Measurements from ENCODE around the gene AHI1.
"Not testable (repeated sequence)": the region's sequence is repeated elsewhere in the genome, so short reads cannot be mapped to it uniquely, and the experiment has no call there.

The AHI1 gene

GRCh38 chr6:135268740-135269139, 228.8 kb downstream of the AHI1 start:
- no peak overlapping the region for H3K4me3 ChIP-seq (ENCODE audit: low read depth, low read length)

DNA sequence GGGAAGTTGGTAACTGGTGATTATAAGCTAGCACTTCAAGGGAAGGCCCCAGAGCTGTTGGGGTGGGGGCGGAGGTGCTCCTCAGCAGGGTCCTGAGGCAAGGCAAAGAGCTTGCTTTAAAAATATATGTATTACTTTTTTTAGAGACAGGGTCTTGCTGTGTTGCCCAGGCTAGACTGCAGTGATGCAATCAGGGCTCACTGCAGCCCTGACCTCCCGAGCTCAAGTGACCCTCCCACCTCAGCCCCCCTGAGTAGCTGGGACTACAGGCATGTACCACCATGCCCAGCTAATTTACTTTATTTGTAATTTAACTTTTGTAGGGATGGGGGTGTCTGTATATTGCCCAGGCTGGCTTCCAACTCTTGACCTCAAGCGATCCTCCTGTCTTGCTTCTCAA, 229.3 kb downstream of the AHI1 start:
- no peak overlapping the region for H3K4me3 ChIP-seq (ENCODE audit: low read depth, low read length)

DNA sequence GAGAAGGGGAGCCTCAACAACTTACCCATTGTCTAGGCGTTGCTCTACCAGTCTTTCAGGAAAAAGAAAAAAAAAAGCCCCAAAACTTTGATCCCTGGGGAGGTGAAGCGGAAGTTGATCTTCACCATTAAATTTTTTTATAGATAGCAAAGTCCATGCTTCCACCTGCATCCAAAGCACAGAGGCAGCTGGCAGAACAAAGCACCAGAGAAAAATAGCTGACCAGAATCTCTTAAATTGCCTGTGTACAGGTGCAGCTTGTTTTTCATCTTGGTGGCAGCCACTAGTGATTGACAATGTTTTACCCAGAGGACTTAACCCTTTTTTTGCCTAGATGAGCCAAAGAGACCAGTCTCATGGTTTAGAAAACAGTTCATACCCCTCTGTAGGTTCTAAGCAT, 230.5 kb downstream of the AHI1 start:
- no peak overlapping the region for H3K4me3 ChIP-seq (ENCODE audit: low read depth, low read length)

GRCh38 chr6:135266675-135267074, 230.9 kb downstream of the AHI1 start:
- H3K4me3 ChIP-seq (ENCODE audit: low read depth, low read length), result no peak overlapping the region

- no peak overlapping the region for H3K4me3 ChIP-seq (ENCODE audit: low read depth, low read length)
Measured at GRCh38 chr6:135265278-135265677, 232.3 kb downstream of the AHI1 start.

DNA sequence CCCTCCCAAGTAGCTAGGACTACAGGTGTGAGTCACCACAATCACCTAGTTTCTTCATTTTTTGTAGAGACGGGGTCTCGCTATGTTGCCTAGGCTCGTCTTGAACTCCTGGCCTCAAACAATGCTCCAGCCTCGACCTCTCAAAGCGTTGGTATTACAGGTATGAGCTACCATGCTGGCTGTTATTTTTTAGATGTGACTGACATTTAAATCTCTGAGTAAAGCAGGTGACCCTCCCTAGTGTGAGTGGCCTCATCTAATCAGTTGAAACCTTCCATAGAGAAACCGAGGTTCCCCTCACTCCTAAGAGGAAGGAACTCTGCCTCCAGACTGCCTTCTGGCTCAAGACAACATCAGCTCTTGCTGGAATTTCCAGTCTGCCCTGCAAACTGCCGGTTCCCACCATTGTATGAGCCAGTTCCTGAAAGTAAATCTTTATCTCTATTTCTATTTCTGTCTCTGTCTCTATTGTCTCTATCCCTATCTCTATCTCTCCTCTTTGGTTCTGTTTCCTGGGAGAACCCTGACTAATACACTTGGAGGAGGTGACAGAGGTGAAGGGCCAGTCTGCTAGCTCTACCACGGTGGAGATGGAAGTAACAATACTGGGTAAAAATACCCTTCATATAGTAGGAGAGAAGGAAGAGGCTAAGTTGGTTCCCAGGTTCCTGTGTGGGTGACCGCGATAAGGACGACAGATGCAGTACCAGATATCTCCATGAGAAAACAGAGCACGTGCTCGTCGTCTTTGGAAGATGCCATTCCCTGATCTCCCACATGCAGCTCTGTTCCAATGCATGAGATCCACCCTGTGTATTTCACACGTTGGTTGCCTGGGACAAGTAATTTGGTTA, 235.4 kb downstream of the AHI1 start:
- H3K4me3 ChIP-seq (ENCODE audit: low read depth, low read length), result no peak overlapping the region

GRCh38 chr6:135260612-135261011, 236.9 kb downstream of the AHI1 start:
- no peak overlapping the region for H3K4me3 ChIP-seq (ENCODE audit: low read depth, low read length)

DNA sequence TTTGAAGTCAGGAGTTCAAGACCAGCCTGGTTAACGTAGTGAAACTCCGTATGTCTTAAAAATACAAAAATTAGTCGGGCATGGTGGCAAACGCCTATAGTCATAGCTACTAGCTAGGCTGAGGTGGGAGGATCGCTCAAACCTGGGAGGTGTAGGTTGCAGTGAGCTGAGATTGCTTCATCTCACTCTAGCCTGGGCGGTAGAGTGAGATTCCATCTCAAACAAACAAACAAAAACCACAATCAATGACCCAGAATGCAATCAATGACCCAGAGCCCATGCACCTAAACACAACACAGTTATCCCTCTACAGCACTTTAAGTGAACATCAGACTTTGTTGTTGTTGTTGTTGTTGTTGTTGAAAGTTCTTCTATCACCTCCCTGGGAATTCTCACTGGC, 238.6 kb downstream of the AHI1 start:
- no peak overlapping the region for H3K4me3 ChIP-seq (ENCODE audit: low read depth, low read length)

GRCh38 chr6:135257631-135258405, 239.7 kb downstream of the AHI1 start:
- H3K4me3 ChIP-seq (ENCODE audit: low read depth, low read length), result no peak overlapping the region

DNA sequence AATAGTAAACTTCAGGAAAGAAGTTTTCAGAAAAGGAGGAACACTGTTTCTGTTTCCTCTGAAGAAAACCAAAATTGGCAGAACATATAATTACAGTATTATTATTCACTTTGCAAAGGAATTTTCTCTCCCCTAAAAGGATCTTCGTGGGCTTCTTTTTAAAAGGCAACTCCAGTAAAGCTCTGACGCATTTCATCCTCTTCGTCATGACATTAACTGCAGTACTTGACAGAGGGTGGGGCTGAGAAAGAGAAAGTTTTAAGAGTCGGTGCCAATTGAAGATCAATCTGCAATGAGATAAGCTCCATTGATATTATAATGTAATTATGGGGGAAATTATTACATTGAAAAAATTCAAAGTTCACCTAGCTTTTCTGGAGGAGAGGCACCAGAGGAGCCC, 240.7 kb downstream of the AHI1 start:
- H3K4me3 ChIP-seq (ENCODE audit: low read depth, low read length), result no peak overlapping the region

DNA sequence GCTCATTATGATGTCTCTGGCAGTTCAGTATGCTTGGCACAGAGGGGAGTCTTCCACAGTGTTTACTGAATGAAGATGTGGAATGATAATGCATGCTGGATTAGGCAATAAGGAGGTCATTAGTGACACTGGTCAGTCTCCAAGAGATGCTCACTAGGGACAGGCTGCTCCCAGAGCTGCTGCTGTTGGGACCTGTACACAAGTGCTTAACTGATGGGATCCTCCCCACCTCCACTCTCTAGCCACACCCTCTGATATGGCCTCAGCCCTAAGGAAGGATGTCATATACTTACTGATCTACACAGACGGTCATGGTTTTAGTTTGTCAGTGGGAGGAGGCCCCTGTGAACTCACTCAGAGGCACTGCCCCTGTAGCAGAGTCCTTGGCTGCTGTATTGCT, 243.1 kb downstream of the AHI1 start:
- no peak overlapping the region for H3K4me3 ChIP-seq (ENCODE audit: low read depth, low read length)

DNA sequence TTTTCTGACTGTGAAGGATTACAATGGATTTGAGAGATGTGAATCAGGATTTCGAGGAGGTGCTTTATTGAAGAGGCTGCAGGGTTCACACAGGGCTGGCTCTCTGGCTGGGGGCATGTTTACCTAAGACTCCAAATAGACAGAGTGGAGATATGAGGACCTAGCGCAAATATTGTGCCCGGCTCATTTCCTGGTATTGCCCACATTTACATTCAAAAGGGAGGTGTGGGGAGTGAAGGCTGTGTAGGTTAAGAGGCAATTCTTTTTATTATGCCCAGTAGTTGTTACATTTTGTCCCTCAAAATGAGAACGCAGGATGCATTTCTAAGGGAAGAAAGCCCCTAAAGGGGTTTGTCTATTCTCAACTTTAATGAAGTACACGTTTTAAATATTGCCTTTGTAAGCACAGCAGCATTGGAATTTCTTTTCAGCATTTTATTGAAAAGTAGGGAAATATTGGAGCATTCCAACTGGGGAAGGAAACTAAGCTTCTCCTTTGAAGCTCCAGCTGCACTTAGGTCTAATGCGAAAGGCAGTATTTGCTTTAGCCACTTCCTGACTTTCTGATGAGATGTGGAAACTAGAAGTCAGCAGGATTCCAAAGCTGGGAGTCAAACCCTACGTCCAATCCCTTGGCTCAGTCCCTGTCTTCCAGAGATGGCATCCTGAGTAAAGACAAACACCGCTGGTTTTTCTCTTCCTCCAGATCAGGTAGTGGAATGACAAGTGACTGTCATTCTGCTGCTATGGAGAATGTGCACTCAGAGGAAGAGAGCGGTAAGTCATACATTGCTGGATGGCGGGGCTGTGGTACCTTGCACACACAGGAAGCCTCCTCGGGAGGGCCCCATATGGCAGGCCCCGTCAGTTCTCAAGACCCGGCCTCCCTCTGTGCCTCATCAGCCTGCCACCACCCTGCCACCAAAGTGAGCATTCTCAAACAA, 245.8 kb downstream of the AHI1 start:
- no peak overlapping the region for H3K4me3 ChIP-seq (ENCODE audit: low read depth, low read length)

GRCh38 chr6:135250751-135251497, 246.6 kb downstream of the AHI1 start:
- no peak overlapping the region for H3K4me3 ChIP-seq (ENCODE audit: low read depth, low read length)

- no peak overlapping the region for H3K4me3 ChIP-seq (ENCODE audit: low read depth, low read length)
Measured at GRCh38 chr6:135250234-135250633, 247.3 kb downstream of the AHI1 start.

GRCh38 chr6:135246412-135247012, 251.0 kb downstream of the AHI1 start:
- not testable (repeated sequence) for H3K4me3 ChIP-seq (ENCODE audit: low read depth, low read length)

DNA sequence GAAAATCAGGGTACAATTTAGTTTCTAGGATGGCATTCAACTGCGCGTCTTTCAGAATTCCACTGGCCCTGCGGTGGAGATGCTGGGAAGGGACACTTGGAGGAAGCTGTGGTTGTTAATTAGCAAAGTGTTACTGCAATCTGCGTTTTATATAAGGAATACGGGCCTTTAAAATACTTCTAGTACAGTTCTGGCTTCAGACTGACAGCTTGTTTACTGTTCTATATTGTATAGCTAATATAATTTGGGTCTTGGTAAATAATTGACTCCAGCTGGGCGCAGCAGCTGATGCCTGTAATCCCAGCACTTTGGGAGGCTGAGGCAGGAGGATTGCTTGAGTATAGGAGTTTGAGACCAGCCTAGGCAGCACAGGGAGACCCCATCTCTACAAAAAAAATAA, 252.7 kb downstream of the AHI1 start:
- no peak overlapping the region for H3K4me3 ChIP-seq (ENCODE audit: low read depth, low read length)

GRCh38 chr6:135243871-135244796, 253.4 kb downstream of the AHI1 start:
- H3K4me3 ChIP-seq (ENCODE audit: low read depth, low read length), result no peak overlapping the region

- no peak overlapping the region for H3K4me3 ChIP-seq (ENCODE audit: low read depth, low read length)
Measured at GRCh38 chr6:135240711-135241110, 256.8 kb downstream of the AHI1 start.

- no peak overlapping the region for H3K4me3 ChIP-seq (ENCODE audit: low read depth, low read length)
Measured at GRCh38 chr6:135236732-135237131, 260.8 kb downstream of the AHI1 start.

Measured in iPS-11a (cell line).